Vagina (tissue), 2 donors: ENCODE results near the gene ZNF862.

ENCODE experiments used
- POLR2A ChIP-seq, 2 donors: fragments of 450-650 bp; IDR thresholded peaks; one replicate each; pipeline ENCODE4 v1.6.1; 2017; ENCODE audit warnings: antibody characterized with exemption in 2 of 2, mild to moderate bottlenecking in 2 of 2, moderate library complexity in 2 of 2
- POLR2AphosphoS5 ChIP-seq, 2 donors: sonication (generic); formaldehyde crosslinking; IDR thresholded peaks; one replicate each; pipeline ENCODE4 v1.9.0; 2017; ENCODE audit warnings: antibody characterized with exemption in 2 of 2, mild to moderate bottlenecking in 2 of 2, low read depth in 1 of 2; ENCODE audit not compliant: insufficient read depth in 1 of 2
- TF ChIP-seq, protein P1 (sequence below), 3 experiments: fragments of 450-650 bp in 2 of 3; fragments of 200-600 bp in 1 of 3; sonication (generic) in 1 of 3; IDR thresholded peaks; one replicate each; pipeline ENCODE4 v1.5.1; 2017 to 2019; ENCODE audit warnings: antibody characterized with exemption in 3 of 3, mild to moderate bottlenecking in 2 of 3, moderate library complexity in 2 of 3

DNA sequence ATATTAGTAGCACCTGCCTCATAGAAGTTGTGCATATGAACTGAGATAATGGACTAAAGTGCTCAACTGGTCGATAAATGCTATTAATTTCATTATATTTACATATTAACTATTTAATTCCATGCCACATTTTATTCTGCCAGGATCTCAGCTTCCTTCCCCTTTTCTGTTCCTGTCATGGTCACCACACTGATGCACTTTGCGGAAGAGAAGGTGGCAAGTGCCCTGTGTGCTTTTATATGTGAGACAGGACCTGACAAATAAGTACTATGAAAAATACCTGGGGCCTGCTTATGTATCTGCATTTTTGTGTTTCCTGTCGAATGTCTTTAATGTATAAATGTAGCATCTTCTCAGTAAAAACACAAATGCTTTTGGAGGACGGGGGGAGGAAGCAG lies 47.8 kb downstream of the ZNF862 start:
- TF ChIP-seq POLR2AphosphoS5 (IDR thresholded peaks at IDR 0.05; ENCODE audit: insufficient read depth in 1 of 2, low read depth in 1 of 2): no peak
- TF ChIP-seq POLR2A (IDR thresholded peaks at IDR 0.05): no peak
- TF ChIP-seq, protein P1, sequence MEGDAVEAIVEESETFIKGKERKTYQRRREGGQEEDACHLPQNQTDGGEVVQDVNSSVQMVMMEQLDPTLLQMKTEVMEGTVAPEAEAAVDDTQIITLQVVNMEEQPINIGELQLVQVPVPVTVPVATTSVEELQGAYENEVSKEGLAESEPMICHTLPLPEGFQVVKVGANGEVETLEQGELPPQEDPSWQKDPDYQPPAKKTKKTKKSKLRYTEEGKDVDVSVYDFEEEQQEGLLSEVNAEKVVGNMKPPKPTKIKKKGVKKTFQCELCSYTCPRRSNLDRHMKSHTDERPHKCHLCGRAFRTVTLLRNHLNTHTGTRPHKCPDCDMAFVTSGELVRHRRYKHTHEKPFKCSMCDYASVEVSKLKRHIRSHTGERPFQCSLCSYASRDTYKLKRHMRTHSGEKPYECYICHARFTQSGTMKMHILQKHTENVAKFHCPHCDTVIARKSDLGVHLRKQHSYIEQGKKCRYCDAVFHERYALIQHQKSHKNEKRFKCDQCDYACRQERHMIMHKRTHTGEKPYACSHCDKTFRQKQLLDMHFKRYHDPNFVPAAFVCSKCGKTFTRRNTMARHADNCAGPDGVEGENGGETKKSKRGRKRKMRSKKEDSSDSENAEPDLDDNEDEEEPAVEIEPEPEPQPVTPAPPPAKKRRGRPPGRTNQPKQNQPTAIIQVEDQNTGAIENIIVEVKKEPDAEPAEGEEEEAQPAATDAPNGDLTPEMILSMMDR (IDR thresholded peaks at IDR 0.05): no peak
